Keratinocyte (primary cell): ENCODE results near the gene LRRIQ3. TPM values are rescaled to one million over a fixed set of nuclear protein-coding genes. Genes with fewer than 3 reads are reported as not detected.

Experiments
- DNase-seq: peaks from one replicate; pipeline ENCODE4 v3.0.0-alpha.2; 2011; ENCODE audit warnings: low read depth, missing footprints, low spot score
- FAIRE-seq: peaks from 2 replicates; lab custom pipeline; 2011; peaks lifted over from hg19 to GRCh38; lab: Jason Lieb, UNC
- H2AFZ ChIP-seq: 2 replicates; pipeline ENCODE4 v1.6.0; 2012; ENCODE audit warnings: low read length, control low read depth, inconsistent platforms; ENCODE audit not compliant: control insufficient read depth
- H3K27ac ChIP-seq: 2 replicates; pipeline ENCODE4 v1.5.1; 2011; ENCODE audit warnings: low read length; ENCODE audit not compliant: control insufficient read depth, insufficient read depth
- H3K27me3 ChIP-seq: 3 replicates; pipeline ENCODE4 v1.6.0; 2011; ENCODE audit warnings: low read length; ENCODE audit not compliant: control insufficient read depth, insufficient read depth; ENCODE audit errors: extremely low read depth
- H3K36me3 ChIP-seq, 2 experiments: 2 replicates in 1 of 2; 3 replicates in 1 of 2; pipeline ENCODE4 v1.5.1; 2011; ENCODE audit warnings: low read length in 2 of 2, mild to moderate bottlenecking in 1 of 2; ENCODE audit not compliant: control insufficient read depth in 2 of 2, insufficient read depth in 2 of 2; ENCODE audit errors: extremely low read depth in 1 of 2
- H3K4me1 ChIP-seq: 3 replicates; pipeline ENCODE4 v1.5.1; 2011; ENCODE audit warnings: low read length; ENCODE audit not compliant: control insufficient read depth, insufficient read depth; ENCODE audit errors: extremely low read depth
- H3K4me2 ChIP-seq: 3 replicates; pipeline ENCODE4 v1.6.0; 2011; ENCODE audit warnings: low read depth, low read length; ENCODE audit not compliant: control insufficient read depth, insufficient read depth; ENCODE audit errors: extremely low read depth
- H3K4me3 ChIP-seq, 3 experiments: fragments of 200-600 bp in 1 of 3; sonication (generic) in 1 of 3; 2 replicates in 2 of 3; 3 replicates in 1 of 3; pipeline ENCODE4 v1.5.1; 2011 to 2016; ENCODE audit warnings: low read length in 3 of 3, mild to moderate bottlenecking in 3 of 3, control low read depth in 2 of 3, inconsistent platforms in 1 of 3, low read depth in 1 of 3, mixed read lengths in 1 of 3, mixed run types in 1 of 3, moderate library complexity in 1 of 3; ENCODE audit not compliant: control insufficient read depth in 2 of 3, insufficient read depth in 2 of 3; ENCODE audit errors: extremely low read depth in 1 of 3
- H3K79me2 ChIP-seq: 2 replicates; pipeline ENCODE4 v1.6.0; 2012; ENCODE audit warnings: low read length; ENCODE audit not compliant: control insufficient read depth, insufficient read depth
- H3K9ac ChIP-seq: 3 replicates; pipeline ENCODE4 v1.6.0; 2011; ENCODE audit warnings: low read length; ENCODE audit not compliant: control insufficient read depth, insufficient read depth; ENCODE audit errors: extremely low read depth
- H3K9me1 ChIP-seq: 3 replicates; pipeline ENCODE4 v1.6.0; 2011; ENCODE audit warnings: low read length; ENCODE audit not compliant: control insufficient read depth, insufficient read depth; ENCODE audit errors: extremely low read depth
- H3K9me3 ChIP-seq: 2 replicates; pipeline ENCODE4 v1.5.1; 2012; ENCODE audit warnings: low read depth, low read length; ENCODE audit not compliant: control insufficient read depth
- H4K20me1 ChIP-seq: 3 replicates; pipeline ENCODE4 v1.6.0; 2011; ENCODE audit warnings: low read length; ENCODE audit not compliant: control insufficient read depth, insufficient read depth; ENCODE audit errors: extremely low read depth
- CTCF ChIP-seq, 3 experiments: IDR thresholded peaks in 1 of 3; conservative IDR thresholded peaks in 1 of 3; optimal IDR thresholded peaks in 1 of 3; 2 replicates in 2 of 3; 3 replicates in 1 of 3; pipeline versions ENCODE3 to v1.5.1; 2011; ENCODE audit warnings: low read length in 3 of 3, mild to moderate bottlenecking in 3 of 3, moderate library complexity in 2 of 3, control low read depth in 1 of 3, inconsistent platforms in 1 of 3; ENCODE audit not compliant: insufficient read depth in 2 of 3; ENCODE audit errors: extremely low read depth in 1 of 3
- EZH2 ChIP-seq: IDR thresholded peaks from one replicate; pipeline ENCODE4 v1.6.1; 2012; ENCODE audit warnings: inconsistent platforms, mild to moderate bottlenecking, low read length, moderate library complexity
- dilution Hi-C: fragments of 300-500 bp; cut with MboI; formaldehyde crosslinking; loops from one replicate; pipeline ENCODE4 v1.7.0; 2020; ENCODE audit warnings: low sequenced_read_pairs; ENCODE audit not compliant: extremely low pct_ligation_motif_present
- polyA plus RNA-seq, 5 experiments: library from polyadenylated mRNA; depleted of rRNA in 3 of 5; stranded (reverse) in 3 of 5; stranded (forward) in 1 of 5; unstranded in 1 of 5; fragments of >200 nt; gene quantifications; 1 replicate in 1 of 5; 2 replicates in 3 of 5; 3 replicates in 1 of 5; pipeline versions ENCODE4 v1.2.1 to v1.2.3, GENCODE V29; 2011 to 2012; ENCODE audit warnings: missing spikeins in 2 of 5, low read depth in 1 of 5, low replicate concordance in 1 of 5

LRRIQ3 gene
- polyA plus RNA-seq, 1 donor (not counting 4 experiments of a cell fraction or from before 2014, with no cell fraction given): 1.8 TPM

- Histone ChIP-seq H3K9me3 (no peaks in the 10 kb centered on the region), H3K27ac (no peak overlapping the region), H2AFZ (no peak overlapping the region), H3K9ac (no peak overlapping the region), H3K36me3 (no peaks in the 10 kb centered on the region), H4K20me1 (no peaks in the 10 kb centered on the region), H3K4me3 (no peak overlapping the region), H3K27me3 (no peaks in the 10 kb centered on the region), H3K79me2 (no peaks in the 10 kb centered on the region), H3K4me1 (no peaks in the 10 kb centered on the region), H3K9me1 (no peaks in the 10 kb centered on the region), H3K4me2 (no peak overlapping the region)
- TF ChIP-seq CTCF (optimal IDR thresholded peaks at IDR 0.05 in 1 of 3, IDR thresholded peaks at IDR 0.05 in 1 of 3, conservative IDR thresholded peaks at IDR 0.05 in 1 of 3; ENCODE audit: extremely low read depth in 1 of 3, insufficient read depth in 2 of 3, low read length in 3 of 3) (no peak), EZH2 (no peak)
- dilution Hi-C loops: no loop called here
- FAIRE-seq (no peak), DNase-seq (no peak)
Measured at GRCh38 chr1:74065081-74065480, 132.9 kb downstream of the LRRIQ3 start.

GRCh38 chr1:74057719-74058118 is 140.3 kb downstream of the LRRIQ3 start:
- Histone ChIP-seq H3K9ac (no peak overlapping the region), H3K4me3 (no peak overlapping the region), H3K9me3 (no peaks in the 10 kb centered on the region), H3K27ac (no peak overlapping the region), H2AFZ (no peak overlapping the region), H3K79me2 (no peaks in the 10 kb centered on the region), H3K9me1 (no peaks in the 10 kb centered on the region), H3K4me2 (no peak overlapping the region), H3K36me3 (no peaks in the 10 kb centered on the region), H4K20me1 (no peaks in the 10 kb centered on the region), H3K27me3 (no peaks in the 10 kb centered on the region), H3K4me1 (no peaks in the 10 kb centered on the region)
- no peak for DNase-seq
- FAIRE-seq: no peak
- no peak for TF ChIP-seq CTCF (optimal IDR thresholded peaks at IDR 0.05 in 1 of 3, IDR thresholded peaks at IDR 0.05 in 1 of 3, conservative IDR thresholded peaks at IDR 0.05 in 1 of 3; ENCODE audit: extremely low read depth in 1 of 3, insufficient read depth in 2 of 3, low read length in 3 of 3)
- dilution Hi-C loops: no loop called here
